NCI-H187 treated with DMSO at 0.1 percent for 48 hours (cell line): Measurements from ENCODE around the gene TLE4.
A peak's percentile ranks its signal among the peaks of the same experiment; 100 is the strongest.
"Not testable (repeated sequence)": the region's sequence is repeated elsewhere in the genome, so short reads cannot be mapped to it uniquely, and the experiment has no call there.

Experiments
- DNase-seq: peaks from one replicate; lab custom pipeline; 2025; lab: John Stamatoyannopoulos, UW

The TLE4 gene

DNA sequence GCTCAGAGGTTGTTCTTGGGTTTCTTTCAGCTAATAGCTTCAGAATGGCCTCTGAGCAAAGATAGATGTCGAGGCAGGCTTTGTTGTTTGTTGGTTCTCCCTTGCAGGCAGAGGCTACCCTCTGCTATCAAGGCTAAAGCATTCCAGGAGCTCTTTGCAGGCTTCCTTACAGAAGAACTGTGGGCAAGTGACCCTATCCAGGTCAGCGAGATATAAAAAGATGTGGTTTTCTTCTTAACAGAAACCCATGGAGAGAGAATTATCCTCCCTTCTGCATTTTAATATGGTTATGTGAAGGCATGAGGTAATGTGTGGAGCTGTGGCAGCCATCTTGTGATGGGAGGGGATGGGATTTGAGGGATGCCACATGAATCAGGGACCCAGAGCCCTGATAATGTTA lies 67.0 kb downstream of the TLE4 start:
- no peak for DNase-seq

DNA sequence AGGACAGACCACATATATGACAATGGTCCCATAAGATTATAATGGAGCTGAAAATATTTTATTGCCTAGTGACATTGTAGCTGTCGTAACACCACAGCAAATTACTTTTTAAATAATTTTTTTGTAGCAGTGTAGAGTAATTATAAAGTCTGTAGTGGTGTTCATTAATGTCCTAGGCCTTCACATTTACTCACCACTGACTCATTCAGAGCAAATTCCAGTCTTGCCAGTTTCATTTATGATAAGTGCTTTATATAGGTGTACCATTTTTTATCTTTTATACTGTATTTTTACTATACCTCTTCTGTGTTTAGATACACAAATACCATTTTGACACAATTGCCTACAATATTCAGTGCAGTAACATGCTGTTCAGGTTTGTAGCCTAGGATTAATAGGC lies 67.6 kb downstream of the TLE4 start:
- no peak for DNase-seq

DNA sequence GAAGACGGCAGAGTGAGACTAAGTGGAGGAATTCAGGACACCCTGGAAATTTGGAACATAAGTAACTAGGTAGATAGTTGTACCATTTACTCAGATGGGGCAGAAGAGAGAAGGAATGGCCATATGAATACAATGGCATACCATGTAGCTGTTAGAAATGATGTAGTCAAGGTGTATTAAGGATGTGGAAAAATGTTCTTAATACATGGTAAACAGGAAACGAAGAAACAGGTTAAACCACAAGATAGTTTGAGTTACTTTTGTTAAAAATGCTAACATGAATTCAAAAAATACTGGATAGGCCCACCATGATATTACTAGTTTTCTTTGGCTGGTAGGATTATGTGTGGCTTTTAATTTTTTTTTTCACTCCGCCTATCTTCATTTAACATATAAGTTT lies 68.3 kb downstream of the TLE4 start:
- DNase-seq, result not testable (repeated sequence)

DNA sequence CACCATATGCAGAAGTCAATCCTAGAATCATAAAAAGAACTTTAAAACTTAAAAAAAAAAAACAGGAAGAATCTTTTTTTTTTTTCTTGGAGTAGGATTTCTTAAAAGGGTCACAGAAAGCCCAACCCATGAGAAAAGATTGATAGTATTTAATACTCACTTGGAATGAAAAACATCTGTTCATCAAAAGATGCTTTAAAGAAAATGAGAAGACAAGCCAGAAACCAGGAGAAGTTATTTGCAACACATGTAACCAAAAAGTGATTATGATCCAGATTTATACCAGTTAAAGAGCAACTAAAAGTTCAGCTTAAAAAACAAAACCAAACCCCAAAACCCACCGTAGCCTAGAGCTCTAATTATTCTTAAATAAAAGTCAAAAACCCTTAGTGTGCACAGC lies 69.3 kb downstream of the TLE4 start:
- DNase-seq, result no peak

DNA sequence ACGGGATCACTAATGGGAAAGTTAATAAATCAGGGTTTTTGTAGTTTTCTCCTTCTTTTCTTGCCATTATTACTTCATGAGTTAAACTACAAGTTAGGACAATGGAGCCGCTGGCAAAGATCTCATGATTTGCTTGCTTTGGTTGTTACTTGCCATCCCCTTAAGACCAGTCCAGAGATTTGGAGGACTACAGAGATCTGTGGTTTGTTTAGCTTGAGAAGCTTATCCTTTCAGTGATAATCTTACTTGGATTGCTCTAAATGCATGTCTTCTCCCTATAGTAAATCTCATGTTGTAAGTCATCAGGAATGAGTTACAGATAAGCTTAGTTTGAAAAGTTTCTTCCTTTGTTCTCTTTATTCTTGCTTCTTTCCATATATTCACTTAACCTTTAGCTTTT lies 70.9 kb downstream of the TLE4 start:
- DNase-seq, result no peak

DNA sequence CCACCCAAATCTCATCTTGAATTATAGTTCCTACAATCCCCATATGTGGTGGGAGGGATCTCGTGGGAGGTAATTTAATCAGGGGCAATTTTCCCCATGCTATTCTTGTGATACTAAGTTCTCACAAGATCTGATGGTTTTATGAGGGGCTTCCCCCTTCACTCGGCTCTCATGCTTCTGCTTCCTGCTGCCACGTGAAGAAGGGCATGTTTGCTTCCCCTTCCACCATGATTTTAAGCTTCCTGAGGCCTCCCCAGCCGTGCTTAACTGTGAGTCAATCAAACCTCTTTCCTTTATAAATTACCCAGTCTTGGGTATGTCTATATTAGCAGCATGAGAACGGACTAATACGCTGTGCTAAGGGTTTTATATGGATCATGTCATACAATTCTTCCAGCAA lies 72.3 kb downstream of the TLE4 start:
- no peak for DNase-seq

DNA sequence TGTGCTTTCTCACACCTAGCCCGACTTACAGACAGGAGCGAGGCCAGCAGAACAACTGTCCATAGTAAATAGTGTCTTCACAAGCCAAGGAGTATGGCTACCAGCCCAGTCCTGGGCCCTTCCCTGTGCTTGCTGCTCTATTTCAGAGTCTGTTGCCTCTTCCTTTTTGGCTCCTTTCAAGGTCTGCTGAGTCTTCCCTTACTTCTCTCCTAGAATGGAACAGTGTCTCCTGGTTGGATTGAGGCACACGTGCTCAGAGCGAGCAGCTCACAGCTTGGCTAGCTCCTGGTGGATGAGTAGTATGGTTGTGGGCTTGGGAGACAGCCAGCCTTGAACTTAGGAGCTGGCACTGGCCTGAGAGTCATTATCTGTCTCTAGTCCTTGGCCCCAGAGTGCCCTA lies 72.8 kb downstream of the TLE4 start:
- DNase-seq, result no peak

DNA sequence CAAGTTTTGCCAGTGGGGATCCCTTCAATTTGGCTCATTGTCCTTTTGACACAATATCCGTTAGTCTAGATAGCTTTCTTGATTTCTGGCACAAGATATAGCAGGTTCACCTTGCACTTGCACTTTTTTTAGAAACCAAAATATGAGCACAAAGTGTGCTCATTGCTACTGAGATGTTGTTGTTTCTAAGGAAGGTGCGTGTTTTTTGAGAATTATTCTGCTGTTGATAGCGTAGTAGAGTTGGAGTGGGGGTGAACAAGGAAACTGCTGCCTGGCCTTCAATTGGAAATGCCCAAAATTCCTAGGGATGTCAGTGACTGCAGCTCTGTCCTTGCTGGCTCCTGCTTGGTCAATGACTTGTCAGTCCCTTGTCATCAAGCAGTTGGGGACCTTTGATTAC lies 73.3 kb downstream of the TLE4 start:
- no peak for DNase-seq

DNA sequence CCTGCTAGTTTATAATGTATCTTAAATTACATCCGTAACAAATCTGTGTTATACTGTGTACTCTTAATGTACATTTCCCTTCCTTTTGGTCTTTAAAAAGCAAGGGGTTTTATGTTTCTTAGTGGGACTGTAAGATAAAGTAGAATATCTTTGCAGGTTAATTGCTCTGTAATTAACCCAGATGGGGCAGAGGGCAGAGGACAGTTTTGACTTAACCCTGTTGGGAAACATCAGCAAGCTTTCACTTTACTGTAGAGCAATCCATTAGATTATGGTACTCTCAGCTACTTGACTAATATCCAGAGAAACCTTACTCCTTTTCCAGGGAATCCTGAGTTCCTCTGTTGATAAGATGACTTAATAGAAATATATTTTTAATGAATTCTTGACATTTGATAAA lies 74.3 kb downstream of the TLE4 start:
- DNase-seq, result no peak

DNA sequence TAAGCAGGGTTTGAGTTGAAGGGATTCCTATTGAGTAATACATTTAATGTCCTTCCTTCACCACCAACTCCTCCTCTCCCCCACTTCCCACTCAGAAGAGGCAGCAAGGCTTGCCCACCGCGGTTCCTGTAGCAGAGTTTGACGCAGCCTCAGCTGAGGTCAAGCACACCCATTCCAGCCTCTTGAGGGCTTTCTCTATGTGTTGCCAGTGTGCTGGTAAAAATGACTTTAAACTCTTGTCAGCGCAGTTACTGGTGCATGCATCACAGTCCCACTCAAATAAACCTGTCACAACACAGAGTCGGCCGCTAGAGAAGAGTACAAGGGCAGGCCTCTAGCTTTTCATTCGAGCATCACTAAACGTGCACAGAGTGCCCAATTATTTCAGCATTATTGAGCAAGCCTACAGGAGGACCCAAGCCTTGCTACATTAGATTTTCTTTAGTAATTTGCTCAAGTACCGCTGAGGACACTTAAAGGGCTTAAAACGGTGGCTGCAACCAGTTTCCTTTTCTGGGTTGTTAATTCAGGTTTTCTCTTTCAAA lies 79.6 kb downstream of the TLE4 start:
- peak; percentile 92 for DNase-seq

DNA sequence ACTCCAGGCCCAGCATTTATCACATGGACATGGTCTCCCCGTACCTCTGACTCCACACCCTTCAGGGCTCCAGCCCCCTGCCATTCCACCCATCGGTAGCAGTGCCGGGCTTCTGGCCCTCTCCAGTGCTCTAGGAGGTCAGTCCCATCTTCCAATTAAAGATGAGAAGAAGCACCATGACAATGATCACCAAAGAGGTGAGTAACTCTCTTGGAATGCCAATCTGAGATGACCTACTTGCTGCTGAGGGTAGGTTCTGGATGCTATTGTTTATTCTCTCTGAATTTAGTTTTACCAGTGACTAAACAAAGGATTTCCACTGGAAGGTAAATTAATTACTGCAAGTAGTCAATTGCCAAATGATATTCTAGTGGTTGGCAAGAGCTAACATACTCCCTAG lies 80.8 kb downstream of the TLE4 start:
- no peak for DNase-seq

DNA sequence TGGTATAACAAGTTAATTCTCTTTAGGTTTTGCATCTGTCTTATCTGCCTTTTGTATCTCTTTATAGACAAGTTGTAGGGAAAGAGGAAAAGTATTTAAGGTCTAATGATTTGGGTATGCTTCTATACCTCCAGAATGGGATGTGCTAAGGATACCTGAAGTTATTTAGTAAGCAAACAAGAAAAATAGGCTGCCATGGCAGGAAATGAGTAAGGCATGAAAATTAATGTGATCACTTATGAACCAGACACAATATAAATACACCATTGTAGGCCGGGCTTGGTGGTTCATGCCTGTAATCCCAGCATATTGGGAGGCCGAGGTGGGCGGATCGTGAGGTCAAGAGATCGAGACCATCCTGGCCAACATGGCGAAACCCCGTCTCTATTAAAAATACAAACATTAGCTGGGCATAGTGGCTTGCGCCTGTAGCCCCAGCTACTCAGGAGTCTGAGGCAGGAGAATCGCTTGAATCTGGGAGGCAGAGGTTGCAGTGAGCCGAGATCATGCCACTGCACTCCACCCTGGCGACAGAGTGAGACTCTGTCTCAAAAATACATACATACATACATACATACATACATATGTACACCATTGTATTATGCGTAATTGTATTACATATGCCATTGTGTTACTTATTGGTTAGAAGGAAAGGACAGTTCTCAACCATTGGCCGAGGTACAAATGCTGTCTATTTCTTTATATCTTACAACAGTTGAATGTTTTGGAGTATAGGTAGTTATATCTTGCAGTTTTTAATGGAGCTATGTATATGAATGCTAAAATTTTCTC lies 83.0 kb downstream of the TLE4 start:
- DNase-seq, result not testable (repeated sequence)

DNA sequence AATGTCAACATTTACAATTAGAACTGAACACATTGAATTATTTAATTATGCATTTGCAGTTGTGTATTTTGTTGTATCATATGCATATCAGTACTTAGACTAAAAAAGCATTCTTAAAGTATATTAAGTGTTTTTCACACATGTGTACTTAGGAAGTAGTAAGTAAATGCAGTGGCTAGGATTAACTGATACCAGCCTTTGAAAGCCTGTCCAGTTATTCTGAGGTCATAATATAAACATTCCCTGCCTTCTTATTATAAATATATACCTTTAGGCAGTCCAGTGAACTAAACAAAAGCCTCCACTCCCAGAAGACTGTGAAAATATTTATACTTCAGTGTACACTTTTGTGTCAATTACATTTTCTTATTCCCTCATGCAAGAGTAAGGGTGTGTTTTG lies 83.8 kb downstream of the TLE4 start:
- DNase-seq, result no peak

DNA sequence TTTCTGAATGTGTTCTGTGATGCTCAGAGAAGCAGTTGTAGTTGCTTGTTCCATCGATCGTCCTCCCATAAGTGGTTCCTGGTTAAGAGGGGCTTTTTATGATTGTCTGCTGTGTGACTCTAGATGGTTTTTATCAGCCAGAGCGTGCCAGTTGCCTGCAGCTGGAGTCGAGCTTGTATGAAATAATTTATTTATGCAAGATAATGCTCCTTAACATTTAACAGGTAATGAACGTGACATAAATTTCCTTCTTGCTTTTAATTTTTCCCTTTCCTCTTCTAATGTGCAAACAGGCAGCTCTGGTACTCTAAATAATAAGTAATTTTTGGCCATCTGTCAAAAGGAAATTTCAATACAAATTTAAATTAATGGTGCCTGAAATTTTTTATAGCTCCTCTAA lies 84.4 kb downstream of the TLE4 start:
- no peak for DNase-seq

DNA sequence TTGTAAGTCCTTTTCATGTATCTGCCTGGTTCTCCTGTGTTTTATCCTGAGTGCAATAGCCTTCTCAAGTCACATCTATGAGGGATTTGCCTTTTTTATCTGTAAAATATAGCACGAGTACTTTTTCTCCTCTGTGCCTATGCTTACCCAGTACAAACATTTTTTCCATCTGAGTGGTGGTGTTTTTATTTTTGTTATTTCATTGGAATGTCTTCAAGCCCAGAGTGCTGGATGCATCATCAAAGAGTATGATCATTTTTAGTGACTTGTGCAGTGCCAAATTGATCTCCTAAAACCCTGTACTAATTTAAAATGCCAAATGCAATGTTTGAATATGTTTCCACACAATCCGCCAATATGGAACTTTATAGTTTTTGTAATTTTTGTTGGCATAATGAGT lies 86.1 kb downstream of the TLE4 start:
- no peak for DNase-seq

DNA sequence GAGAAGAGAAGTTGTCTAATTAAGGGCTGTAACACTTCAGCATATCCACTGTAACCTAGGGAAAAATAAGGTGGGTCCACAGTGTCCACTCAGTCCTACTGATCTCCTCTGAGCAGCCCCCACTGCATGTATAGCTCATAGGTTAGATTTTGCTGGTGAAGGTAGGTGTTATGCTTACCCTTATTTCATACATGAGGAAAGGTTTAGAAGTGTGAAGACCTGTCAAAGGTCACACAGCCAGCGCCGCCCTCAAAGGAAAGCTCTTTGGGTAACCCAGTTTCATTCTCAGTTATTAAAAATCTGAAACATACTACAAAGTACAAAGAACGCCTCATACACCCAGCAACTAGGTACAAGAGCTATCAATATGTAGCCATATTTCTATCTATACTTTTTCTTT lies 87.2 kb downstream of the TLE4 start:
- DNase-seq, result no peak

DNA sequence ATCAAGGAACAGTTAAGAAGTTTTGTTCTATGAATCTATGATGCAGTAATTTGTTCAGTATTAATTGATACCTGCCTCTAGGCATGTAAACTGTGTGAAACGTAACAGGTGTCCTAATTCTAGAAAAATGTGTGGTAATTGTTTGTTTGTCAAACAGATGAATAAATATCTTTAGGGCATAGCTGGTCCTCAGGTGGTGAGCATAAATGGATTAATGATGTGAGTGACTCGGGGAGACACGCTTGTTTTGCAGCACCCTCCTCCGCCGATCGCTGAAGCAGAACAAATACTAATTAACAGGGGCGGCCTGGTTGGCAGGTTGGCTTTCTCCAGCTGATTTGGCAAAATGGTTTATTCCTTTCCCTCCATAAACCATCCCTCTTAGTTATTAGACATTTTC lies 88.8 kb downstream of the TLE4 start:
- no peak for DNase-seq

DNA sequence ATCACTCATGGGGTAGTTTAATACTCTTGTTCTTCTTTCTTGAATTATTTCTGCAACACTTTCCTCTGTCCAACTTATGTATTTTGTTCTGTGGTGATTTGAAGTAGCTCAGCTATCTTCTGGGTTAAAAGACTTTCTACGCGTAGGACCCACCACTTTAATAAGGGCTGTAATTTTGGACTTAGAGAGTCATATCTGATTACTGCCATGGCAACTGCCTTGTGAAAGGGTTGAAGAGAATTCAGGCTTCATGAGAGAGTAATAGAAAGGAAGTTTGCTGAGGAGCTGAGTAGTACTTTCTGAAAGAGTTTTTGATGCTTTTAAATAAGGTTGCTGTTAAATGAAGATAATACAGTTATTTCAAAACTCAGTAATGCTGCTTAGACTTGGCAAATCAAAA lies 89.5 kb downstream of the TLE4 start:
- no peak for DNase-seq

DNA sequence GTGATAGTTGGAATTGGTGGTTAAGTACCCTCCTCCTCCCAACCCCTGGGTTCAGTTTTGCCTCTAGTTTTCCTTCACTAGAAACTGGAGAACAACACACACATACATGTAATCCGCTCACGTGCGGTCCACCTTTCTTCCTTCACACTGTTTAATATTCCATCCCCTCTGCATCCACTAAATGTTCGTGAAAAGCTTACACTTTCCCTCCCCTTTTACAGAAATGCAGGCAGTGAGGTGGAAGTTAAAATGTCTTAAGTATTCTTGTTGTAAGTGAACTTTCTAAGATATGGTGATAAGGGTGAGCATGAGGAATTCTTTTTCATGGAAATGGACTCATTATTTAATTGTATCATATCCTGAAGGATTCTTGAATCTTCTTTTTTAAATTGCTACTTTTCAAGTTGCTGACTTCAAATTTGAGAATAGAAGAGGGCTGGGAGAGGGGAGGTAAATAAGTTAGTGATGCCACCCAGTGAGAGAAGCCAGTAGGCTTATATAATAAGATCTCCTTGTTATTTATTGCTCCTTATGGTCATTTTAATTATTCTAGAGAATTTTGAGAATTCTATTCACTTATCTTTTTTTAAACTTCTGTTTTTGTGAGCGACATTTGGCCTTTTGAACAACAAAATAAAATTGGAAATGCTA lies 90.2 kb downstream of the TLE4 start:
- DNase-seq, result no peak

DNA sequence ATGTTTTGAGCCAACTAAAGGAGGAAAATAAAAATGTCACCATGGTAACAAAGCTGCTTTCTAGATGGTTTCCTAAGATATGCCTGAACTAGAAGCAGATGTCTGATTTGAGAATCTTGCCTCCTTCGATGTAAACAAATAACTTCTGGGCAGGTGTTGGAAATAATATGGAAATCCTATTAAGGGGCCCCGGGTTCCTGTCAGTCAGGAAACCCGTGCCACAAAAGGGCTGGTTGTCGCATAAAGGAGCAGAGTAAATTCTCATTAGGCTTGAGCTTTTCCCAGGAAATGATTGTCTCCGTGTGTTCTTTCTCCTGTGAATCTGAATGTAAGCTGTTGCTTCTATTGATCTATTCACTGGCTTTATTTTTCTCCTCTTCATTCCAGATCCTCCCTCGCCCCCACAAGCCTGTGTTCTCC lies 90.8 kb downstream of the TLE4 start:
- no peak for DNase-seq

DNA sequence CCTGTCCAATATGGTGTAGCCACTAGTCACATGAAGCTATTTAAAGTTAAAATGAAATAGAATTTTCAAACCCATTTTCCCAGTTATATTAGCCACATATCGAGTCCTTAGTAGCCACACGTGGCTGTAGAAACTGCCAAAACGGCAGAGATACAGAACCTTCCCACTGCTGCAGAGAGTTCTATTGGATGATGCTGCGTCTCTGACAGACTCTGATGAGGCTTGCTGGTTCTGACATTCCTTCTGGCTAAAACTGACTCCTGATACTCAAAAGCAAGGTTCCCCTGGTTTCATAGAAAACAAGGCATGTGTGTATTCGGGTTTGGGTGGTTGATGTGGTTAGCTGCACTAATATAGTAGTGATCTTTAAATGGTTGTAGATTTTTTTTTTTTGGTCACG lies 91.5 kb downstream of the TLE4 start:
- DNase-seq, result no peak

DNA sequence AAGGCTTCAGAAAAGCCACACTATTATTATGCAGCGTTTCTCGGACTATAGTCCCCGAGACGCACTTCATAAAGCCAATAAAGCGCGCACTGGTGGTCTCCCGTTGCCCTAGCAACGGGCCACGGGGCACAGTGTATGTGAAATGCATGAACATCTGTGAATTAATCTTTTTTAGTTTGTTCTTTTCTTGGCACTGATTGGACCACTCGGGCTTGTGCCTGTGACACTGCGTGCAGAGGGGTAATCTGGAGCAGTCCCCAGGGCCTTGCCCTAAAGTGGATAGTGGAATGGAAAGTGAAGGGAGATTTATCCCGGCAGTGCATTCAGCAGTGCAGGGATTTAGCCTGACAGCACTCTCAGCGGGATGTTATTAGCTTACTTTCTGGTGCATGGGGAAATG lies 92.1 kb downstream of the TLE4 start:
- DNase-seq, result no peak

DNA sequence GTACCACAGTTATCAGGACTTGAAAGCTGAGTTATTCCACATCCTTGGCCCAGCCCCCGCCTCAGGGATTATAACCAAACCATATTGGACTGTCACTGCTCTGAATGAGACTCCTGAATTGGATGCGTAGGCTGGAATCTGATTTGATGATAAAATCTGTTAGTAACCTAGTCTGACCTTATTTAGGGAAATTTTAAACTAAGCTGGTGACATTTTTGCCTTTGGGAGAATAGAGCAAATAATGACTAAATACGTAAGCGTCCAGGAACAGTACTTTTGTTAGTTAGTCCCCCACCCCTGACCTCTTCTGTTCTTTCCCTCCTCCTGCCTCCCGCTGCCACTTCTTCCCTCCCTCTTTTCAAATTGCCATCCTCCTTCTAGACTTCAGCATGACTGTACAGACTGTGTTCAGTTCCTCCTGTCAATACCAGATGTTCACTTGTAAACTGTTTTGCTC lies 92.6 kb downstream of the TLE4 start:
- no peak for DNase-seq

DNA sequence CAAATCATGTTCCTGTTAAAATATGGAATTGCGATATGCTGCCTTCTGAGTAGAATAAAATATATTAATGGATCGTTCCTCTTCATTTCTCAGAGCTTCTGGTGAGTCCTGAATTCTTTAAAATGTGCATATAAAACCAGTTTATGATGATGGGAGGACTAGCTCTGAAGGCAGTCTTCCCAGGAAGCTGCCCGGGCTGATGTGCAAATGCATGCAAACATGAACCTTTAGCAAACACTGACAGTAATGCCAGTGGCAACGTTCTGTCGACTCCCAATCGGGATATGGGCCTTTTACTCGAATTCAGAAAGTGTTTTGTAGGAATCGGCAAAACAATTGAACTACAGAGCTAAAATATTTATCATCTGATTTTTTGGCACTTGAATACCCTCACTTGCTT lies 93.6 kb downstream of the TLE4 start:
- DNase-seq, result no peak
